OCI-LY7 (cell line): ENCODE results near the gene XPA. TPM values are rescaled to one million over a fixed set of nuclear protein-coding genes. Genes with fewer than 3 reads are reported as not detected.

Experiments used
- BruUV-seq: library from RNA; stranded (reverse); fragments of 400-500 nt; replicated peaks from 2 replicates; lab custom pipeline; 2021; lab: Mats Ljungman, UMichigan
- CTCF ChIA-PET: fragments of 300-600 bp; sonication (Branson Sonifier 250); formaldehyde crosslinking; loops from one replicate; lab custom pipeline; 2022; ENCODE audit warnings: antibody characterized with exemption; ENCODE audit not compliant: unreplicated experiment; lab: Charles Lee
- POLR2A ChIA-PET: fragments of 300-600 bp; sonication (Branson Sonifier 250); formaldehyde crosslinking; loops from one replicate; lab custom pipeline; 2022; ENCODE audit warnings: antibody characterized with exemption; lab: Charles Lee
- DNase-seq: peaks from one replicate; pipeline ENCODE4 v3.0.0-alpha.2; 2015; ENCODE audit warnings: low spot score
- H2AFZ ChIP-seq: fragments of 200-600 bp; sonication (generic), shearing (Covaris generic); 2 replicates; pipeline ENCODE4 v1.6.1; 2014; ENCODE audit warnings: mild to moderate bottlenecking, antibody characterized with exemption, low read length, moderate library complexity
- H3K27ac ChIP-seq: fragments of 200-600 bp; sonication (generic); 2 replicates; pipeline ENCODE4 v1.5.1; 2014; ENCODE audit warnings: mixed run types, low read depth, mild to moderate bottlenecking, moderate library complexity, low read length, inconsistent platforms; ENCODE audit not compliant: poor library complexity, severe bottlenecking
- H3K36me3 ChIP-seq: fragments of 200-600 bp; sonication (generic); 2 replicates; pipeline ENCODE4 v1.6.1; 2014; ENCODE audit warnings: mild to moderate bottlenecking, antibody characterized with exemption, low read length, moderate library complexity, mixed read lengths; ENCODE audit not compliant: insufficient read depth
- H3K4me1 ChIP-seq: fragments of 200-600 bp; sonication (generic); 2 replicates; pipeline ENCODE4 v1.5.1; 2014; ENCODE audit warnings: mild to moderate bottlenecking, low read length; ENCODE audit not compliant: insufficient read depth, poor library complexity, severe bottlenecking
- H3K4me2 ChIP-seq: fragments of 200-600 bp; sonication (generic); 2 replicates; pipeline ENCODE4 v1.6.1; 2014; ENCODE audit warnings: mild to moderate bottlenecking, low read length
- H3K4me3 ChIP-seq: fragments of 200-600 bp; sonication (generic); 2 replicates; pipeline ENCODE4 v1.5.1; 2014; ENCODE audit warnings: mild to moderate bottlenecking, low read depth, low read length; ENCODE audit not compliant: poor library complexity, severe bottlenecking
- H3K79me2 ChIP-seq: fragments of 200-600 bp; sonication (generic); 2 replicates; pipeline ENCODE4 v1.6.1; 2016; ENCODE audit warnings: low read depth, mild to moderate bottlenecking, low read length, moderate library complexity, mixed read lengths; ENCODE audit not compliant: insufficient read depth
- H3K9me2 ChIP-seq: fragments of 200-600 bp; sonication (generic); 2 replicates; pipeline ENCODE4 v1.6.1; 2016; ENCODE audit warnings: mild to moderate bottlenecking, low read length, mixed read lengths; ENCODE audit not compliant: insufficient read depth
- H3K9me3 ChIP-seq: fragments of 200-600 bp; sonication (generic); 2 replicates; pipeline ENCODE4 v1.6.1; 2014; ENCODE audit warnings: mild to moderate bottlenecking, mixed run types, low read length, mixed read lengths
- H4K20me1 ChIP-seq: fragments of 200-600 bp; sonication (generic); 2 replicates; pipeline ENCODE4 v1.6.1; 2014; ENCODE audit warnings: mild to moderate bottlenecking, antibody characterized with exemption, low read length, moderate library complexity, mixed read lengths; ENCODE audit not compliant: insufficient read depth
- EZH2phosphoT487 ChIP-seq: fragments of 200-600 bp; sonication (generic); IDR thresholded peaks from 2 replicates; pipeline ENCODE4 v1.6.1; 2018; ENCODE audit warnings: low read depth, borderline replicate concordance, mild to moderate bottlenecking, mixed run types, antibody characterized with exemption, low read length, moderate library complexity, mixed read lengths
- intact Hi-C: fragments of 100-400 bp; cut with micrococcal nuclease; formaldehyde crosslinking; loops from one replicate; pipeline ENCODE4 v1.10.0; 2022; ENCODE audit not compliant: unreplicated experiment
- total RNA-seq, 2 experiments: library from RNA; depleted of rRNA in 1 of 2; stranded (reverse); fragments of >200 nt in 1 of 2; shearing (Covaris generic) in 1 of 2; gene quantifications; 2 replicates each; pipeline ENCODE4 v1.2.3, GENCODE V29; 2014 to 2022
- TF ChIP-seq, protein P1 (sequence below): fragments of 200-600 bp; sonication (generic); conservative IDR thresholded peaks from 2 replicates; pipeline ENCODE4 v1.5.1; 2014; ENCODE audit warnings: mild to moderate bottlenecking, antibody characterized with exemption, low read length, moderate library complexity, mixed read lengths

Gene XPA
- total RNA-seq, 2 experiments from 2014 or later = 15.7 to 15.8 TPM

DNA sequence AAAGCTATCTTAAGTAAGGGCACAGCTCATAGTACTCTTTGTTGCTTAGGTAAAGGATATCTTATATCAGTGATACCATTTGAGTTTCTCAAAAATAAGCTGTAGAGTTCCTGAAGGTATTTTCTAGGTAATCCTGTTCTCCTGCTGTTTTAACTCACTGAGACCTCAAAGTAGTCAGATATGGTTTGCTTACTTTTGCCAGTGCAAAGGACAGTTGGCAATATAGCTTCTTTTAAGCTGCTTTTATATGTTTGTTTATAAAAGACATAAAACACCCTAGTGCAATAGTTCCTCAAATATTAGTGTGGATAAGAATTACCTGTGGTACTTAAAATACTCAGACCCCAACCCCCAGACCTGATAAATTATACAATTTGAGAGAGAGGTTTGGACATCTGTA is 51.4 kb downstream of the XPA start:
- H3K27ac ChIP-seq = no peak overlapping the region
- H3K9me2 ChIP-seq = no peaks in the 10 kb centered on the region
- peaks cover 97% of the 10 kb centered on the region for H3K36me3 ChIP-seq
- intact Hi-C loops = loop anchor here (2.0 kb wide), 1 partner anchor 15 kb away; no protein-coding TSS in a partner anchor
- no peak for DNase-seq
- TF ChIP-seq EZH2phosphoT487 = no peak
- TF ChIP-seq, protein P1, sequence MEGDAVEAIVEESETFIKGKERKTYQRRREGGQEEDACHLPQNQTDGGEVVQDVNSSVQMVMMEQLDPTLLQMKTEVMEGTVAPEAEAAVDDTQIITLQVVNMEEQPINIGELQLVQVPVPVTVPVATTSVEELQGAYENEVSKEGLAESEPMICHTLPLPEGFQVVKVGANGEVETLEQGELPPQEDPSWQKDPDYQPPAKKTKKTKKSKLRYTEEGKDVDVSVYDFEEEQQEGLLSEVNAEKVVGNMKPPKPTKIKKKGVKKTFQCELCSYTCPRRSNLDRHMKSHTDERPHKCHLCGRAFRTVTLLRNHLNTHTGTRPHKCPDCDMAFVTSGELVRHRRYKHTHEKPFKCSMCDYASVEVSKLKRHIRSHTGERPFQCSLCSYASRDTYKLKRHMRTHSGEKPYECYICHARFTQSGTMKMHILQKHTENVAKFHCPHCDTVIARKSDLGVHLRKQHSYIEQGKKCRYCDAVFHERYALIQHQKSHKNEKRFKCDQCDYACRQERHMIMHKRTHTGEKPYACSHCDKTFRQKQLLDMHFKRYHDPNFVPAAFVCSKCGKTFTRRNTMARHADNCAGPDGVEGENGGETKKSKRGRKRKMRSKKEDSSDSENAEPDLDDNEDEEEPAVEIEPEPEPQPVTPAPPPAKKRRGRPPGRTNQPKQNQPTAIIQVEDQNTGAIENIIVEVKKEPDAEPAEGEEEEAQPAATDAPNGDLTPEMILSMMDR = no peak
- peaks cover 24% of the 10 kb centered on the region; the same call in 1 of the 2 replicates for H3K79me2 ChIP-seq
- H3K9me3 ChIP-seq = no peaks in the 10 kb centered on the region
- no TSS peak for BruUV-seq
- H3K4me3 ChIP-seq = no peak overlapping the region
- no peaks in the 10 kb centered on the region for H3K4me1 ChIP-seq
- ChIA-PET POLR2A (interaction anchor here (0.6 to 1.6 kb wide), 7 partner anchors 10 to 276 kb away, joined by 3 to 13 read pairs (median 5); partner anchors contain the start of genes NCBP1 and TSTD2), CTCF (interaction anchor here (0.9 to 1.1 kb wide), 2 partner anchors 12 to 14 kb away, joined by 3 read pairs; partner anchors contain the start of gene NCBP1)
- no peak overlapping the region for H3K4me2 ChIP-seq
- H4K20me1 ChIP-seq = 0 out of 2 replicates have a peak, but pooled peaks cover 10% of the 10 kb centered on the region
- no peak overlapping the region for H2AFZ ChIP-seq

DNA sequence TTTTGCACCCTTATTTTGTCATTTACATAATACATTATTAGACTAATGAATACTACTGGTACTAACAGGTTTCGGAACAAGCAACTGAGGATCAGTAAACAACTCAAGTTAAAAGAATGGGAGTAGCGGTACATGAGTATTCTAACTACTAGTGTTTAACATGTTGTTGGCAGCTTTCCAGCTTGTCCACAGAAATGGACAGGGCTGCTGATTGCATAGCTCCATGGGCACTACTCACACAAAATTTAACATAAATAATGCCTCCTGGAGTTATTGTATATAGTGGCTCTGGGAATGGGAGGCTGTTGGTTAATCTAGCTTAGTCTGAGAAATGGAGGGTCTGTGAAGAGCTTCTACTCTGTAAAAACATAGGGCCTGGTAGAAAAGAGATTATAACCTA is 56.8 kb downstream of the XPA start:
- intact Hi-C loops = no loop called here
- BruUV-seq = no TSS peak

More for the DNA sequence above, 56.8 kb downstream of the XPA start:
- no peaks in the 10 kb centered on the region for H3K9me3 ChIP-seq
- H4K20me1 ChIP-seq = peaks cover 40% of the 10 kb centered on the region
- H3K9me2 ChIP-seq = no peaks in the 10 kb centered on the region
- H3K27ac ChIP-seq = no peak overlapping the region
- peaks cover 28% of the 10 kb centered on the region for H3K4me1 ChIP-seq
- no peak overlapping the region for H3K4me3 ChIP-seq
- peaks cover 90% of the 10 kb centered on the region for H3K36me3 ChIP-seq
- H3K79me2 ChIP-seq = peaks cover 78% of the 10 kb centered on the region
- H2AFZ ChIP-seq = no peak overlapping the region
- DNase-seq = no peak
- TF ChIP-seq, protein P1 = no peak
- no peak for TF ChIP-seq EZH2phosphoT487
- ChIA-PET POLR2A (interaction anchor here (0.7 kb wide), 1 partner anchor 16 kb away, joined by 3 read pairs; no protein-coding TSS in a partner anchor), CTCF (interaction anchor here (0.5 kb wide), 1 partner anchor 151 kb away, joined by 3 read pairs; no protein-coding TSS in a partner anchor)
- no peak overlapping the region for H3K4me2 ChIP-seq
